UCSD-AML1 (cell line): ENCODE data around the gene C12orf75.
"Not testable (repeated sequence)": the region's sequence is repeated elsewhere in the genome, so short reads cannot be mapped to it uniquely, and the experiment has no call there.

ENCODE experiments used
- DNase-seq: peaks from one replicate; lab custom pipeline; 2025; ENCODE audit not compliant: unreplicated experiment; lab: John Stamatoyannopoulos, UW

Gene C12orf75

GRCh38 chr12:105330283-105330930 is at the start of gene C12orf75:
Gene C12orf75, plus strand, starts transcription at chr12:105330691. Its CDS starts 201 bp downstream, at chr12:105330892.
- peak; percentile 88 for DNase-seq

GRCh38 chr12:105280966-105281693 is 49.4 kb upstream of the C12orf75 start:
- no peak for DNase-seq

- no peak for DNase-seq
Measured at GRCh38 chr12:105281694-105282049, 48.8 kb upstream of the C12orf75 start.

- no peak for DNase-seq
Measured at GRCh38 chr12:105285378-105285777, 45.1 kb upstream of the C12orf75 start.

- DNase-seq = no peak
Measured at GRCh38 chr12:105287408-105287807, 43.1 kb upstream of the C12orf75 start.

- DNase-seq = no peak
Measured at GRCh38 chr12:105288311-105288996, 42.0 kb upstream of the C12orf75 start.

DNA sequence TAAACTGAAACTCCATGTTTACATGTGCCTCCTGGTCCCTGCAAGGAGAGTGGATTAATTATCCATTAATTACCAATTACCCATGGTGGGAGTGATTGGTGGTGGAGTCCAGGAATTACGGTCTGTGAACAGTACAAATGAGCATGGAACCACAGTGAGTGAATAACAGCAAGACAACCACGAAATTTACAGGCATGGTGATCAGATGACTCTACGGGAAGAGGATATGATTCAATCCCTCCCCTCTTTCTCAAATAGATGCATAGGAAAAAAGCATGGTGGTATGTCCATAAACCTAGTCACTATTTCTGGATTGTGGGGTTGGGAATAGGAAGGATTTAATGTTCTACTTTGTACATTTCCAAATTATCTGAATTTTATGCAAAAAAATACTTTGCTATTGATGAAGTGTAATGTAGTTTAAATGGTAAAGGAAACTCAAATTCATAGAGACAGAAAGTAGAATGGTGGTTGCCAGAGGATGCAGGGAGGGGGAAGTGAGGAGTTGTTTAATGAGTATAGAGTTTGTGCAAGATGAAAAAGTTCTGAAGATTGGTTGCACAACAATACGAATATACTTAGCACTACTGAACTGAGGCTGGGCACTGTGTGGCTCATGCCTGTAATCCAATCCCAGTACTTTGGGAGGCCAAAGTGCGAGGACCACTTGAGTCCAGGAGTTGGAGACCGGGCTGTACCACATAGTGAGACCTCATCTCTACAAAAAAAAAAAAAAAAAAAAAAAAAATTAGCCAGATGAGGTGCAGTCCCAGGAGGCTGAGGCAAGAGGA is 41.2 kb upstream of the C12orf75 start:
- DNase-seq = no peak

DNA sequence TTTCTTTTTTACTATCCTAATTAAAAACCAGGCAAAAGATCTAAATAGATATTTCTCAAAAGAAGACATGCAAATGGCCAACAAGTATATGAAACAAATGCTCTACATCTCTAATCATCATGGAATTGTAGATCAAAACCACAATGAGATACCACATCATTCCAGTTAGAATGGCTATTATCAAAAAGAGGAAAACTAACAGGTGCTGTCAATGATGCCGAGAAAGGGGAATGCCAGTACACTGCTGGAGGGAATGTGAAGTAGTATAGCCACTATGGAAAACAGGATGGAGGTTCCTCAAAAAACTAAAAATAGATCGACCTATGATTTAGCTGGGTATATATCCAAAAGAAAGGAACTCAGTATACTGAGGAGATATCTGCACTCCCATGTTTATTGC is 39.0 kb upstream of the C12orf75 start:
- DNase-seq = no peak

DNA sequence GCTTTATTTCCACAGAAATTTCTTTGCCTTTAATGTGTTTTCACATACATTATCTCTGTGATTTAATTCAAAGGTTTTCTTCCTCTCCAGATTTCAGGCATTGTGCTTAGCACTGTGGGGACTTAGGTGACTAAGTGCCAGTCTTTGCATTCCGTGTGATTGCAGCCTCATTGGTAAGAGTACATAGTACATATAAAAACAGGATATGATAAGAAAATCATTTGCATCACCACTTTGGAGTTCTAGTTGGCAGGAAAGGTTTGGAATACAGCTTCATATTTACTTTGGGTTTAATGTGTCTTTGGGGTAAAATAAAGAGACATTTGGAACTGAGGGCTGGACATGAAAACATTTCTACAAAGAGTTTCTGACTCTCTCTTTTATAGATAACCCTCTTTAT is 37.8 kb upstream of the C12orf75 start:
- no peak for DNase-seq

- no peak for DNase-seq
Measured at GRCh38 chr12:105293187-105293586, 37.3 kb upstream of the C12orf75 start.

DNA sequence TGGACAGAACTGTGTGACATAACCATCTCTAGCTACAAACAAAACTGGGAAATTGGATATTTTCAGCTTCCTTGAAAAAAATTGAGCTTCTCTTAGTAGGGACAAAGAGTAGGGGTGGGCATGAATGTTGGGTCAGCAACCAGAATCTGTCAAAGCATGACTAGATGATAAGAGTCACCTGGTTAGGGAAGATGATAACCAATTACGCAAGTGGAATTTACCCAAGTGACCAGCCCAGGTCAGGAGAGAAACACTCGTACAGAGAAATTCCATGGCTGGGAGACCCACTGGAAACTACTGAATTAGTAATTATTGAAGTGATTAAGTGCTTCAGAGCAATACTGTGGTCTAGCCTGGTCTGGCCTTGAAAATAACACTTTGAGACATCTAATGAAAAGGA is 36.3 kb upstream of the C12orf75 start:
- DNase-seq = no peak

GRCh38 chr12:105294886-105295479 is 35.5 kb upstream of the C12orf75 start:
- DNase-seq = no peak

- no peak for DNase-seq
Measured at GRCh38 chr12:105296116-105297089, 34.1 kb upstream of the C12orf75 start.

DNA sequence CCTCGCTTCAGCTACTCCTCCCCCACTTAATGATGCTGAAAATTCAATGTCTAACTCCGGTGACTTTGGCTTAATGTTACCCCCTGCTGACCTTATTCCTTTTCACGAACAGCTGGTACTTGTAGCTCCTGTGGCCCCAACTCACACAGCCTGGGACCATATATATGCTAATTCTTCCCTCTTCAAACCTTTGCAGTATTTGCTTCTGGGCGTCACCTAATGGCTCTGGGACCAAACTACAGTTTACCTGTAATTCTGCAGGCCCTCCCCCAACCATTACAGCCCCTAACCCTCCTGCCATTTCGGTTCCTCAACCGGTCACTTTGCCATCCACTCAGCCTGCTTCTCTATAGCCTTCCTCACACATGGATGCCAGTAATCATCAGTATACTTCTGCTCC is 29.6 kb upstream of the C12orf75 start:
- DNase-seq = no peak

GRCh38 chr12:105301696-105302095 is 28.8 kb upstream of the C12orf75 start:
- DNase-seq = no peak

DNA sequence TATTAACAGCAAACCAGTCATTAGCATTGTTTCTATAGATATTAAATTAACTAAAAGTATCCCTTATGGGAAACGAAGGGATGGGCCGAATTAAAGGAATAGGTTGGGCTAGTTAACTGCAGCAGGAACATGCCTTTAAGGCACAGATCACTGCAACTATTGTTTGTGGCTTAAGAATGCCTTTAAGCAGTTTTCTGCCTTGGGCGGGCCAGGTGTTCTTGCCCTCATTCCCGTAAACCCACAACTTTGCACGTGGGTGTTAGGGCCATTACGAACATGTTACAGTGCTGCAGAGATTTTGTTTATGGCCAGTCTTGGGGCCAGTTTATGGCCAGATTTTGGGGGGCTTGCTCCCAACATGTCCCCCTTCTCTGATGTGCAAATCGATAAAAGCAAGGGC is 27.5 kb upstream of the C12orf75 start:
- DNase-seq = not testable (repeated sequence)

DNA sequence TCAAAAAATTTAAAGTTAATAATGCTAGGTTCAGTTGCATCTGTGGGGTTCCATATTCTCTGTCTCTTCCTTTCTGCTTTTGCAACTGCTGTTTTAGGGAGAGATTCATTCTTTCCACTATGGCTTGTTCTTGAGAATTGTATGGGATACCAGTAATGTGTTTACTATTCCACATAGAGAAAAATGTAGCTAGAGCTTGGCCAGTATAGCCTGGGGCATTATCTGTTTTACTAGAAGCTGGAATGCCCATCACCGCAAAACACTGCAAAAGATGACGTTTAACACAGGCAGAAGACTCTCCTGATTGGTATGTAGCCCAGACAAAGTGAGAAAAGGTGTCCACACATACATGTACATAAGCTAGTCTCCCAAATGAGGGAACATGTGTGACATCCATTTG is 25.9 kb upstream of the C12orf75 start:
- not testable (repeated sequence) for DNase-seq

DNA sequence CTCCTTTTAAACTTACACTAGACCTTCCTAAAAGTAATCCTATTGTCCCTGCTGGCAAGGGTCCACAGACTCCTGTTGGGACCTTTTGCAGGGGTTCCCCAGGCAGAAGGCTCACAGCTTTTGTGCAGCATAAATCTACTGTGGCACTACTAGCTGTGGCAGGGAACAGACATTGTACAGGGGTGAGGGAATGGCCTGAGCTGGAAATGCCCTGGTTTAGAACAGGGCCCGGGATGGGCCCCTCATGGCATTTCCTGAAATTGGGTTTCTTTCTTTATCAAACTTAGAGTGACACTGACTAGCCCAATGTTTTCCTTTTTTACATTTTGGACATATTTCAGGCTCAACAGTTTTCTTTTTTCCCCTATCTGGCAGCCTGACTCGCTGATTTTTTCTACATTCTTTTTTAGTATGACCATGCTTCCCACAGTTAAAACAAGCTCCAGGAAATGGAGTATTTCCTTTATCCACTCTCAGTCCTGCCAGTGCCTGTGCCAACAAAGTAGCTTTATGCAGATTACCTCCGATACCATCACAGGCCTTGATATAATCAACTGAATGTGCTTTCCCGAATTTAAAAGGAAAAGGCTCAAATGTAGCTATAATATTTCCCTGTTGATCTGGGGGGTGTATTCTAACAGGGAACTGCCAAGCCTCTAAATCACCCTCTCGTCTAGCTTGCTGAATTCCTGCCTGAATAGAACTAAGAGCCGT is 22.7 kb upstream of the C12orf75 start:
- DNase-seq = not testable (repeated sequence)

GRCh38 chr12:105308839-105309238 is 21.7 kb upstream of the C12orf75 start:
- DNase-seq = not testable (repeated sequence)
